DOHH2 (cell line): ENCODE results near the gene ZDHHC12.

Experiments
- EZH2phosphoT487 ChIP-seq: fragments of 200-600 bp; sonication (generic); IDR thresholded peaks from 2 replicates; pipeline ENCODE4 v1.6.1; 2017; ENCODE audit warnings: borderline replicate concordance, mild to moderate bottlenecking, antibody characterized with exemption, low read length, moderate library complexity, mixed read lengths
- TF ChIP-seq, protein P1 (sequence below): fragments of 200-600 bp; sonication (generic); IDR thresholded peaks from one replicate; pipeline ENCODE4 v1.5.1; 2014; ENCODE audit warnings: antibody characterized with exemption, mild to moderate bottlenecking, low read depth, low read length; ENCODE audit not compliant: poor library complexity, severe bottlenecking

DNA sequence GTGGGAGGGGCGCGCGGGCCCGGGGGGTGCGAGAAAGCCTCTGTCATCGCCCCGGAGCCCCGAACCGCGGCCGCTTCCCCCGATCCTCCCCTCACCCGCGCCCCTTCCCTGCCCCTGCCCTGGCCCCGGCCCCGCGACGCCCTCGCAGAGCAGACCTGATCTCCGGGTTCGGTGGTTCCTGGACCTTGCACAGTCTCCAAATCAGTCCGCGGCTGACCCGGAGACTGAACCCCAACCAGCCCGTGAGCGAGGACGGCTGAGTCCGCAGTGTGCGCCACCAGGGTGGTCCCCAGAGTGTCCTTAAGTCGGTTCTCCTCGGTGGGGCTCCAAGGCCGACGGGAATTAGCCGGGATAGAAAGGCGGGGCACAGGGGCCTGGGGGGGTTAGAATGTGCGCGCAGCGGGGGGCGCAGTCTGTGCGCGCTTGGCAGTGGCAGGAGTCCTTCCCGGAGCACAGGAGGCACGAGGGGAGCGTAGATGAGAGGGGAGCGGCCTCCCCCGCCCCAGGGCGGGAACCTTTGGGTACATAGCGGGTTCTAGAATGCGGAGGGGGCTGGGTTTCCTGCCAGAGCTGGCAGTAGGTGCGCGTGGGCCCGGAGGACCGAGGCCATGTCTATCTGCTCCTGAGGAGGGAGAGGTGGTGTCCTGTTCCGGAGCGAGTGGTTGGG lies 20.8 kb downstream of the ZDHHC12 start:
- TF ChIP-seq, protein P1, sequence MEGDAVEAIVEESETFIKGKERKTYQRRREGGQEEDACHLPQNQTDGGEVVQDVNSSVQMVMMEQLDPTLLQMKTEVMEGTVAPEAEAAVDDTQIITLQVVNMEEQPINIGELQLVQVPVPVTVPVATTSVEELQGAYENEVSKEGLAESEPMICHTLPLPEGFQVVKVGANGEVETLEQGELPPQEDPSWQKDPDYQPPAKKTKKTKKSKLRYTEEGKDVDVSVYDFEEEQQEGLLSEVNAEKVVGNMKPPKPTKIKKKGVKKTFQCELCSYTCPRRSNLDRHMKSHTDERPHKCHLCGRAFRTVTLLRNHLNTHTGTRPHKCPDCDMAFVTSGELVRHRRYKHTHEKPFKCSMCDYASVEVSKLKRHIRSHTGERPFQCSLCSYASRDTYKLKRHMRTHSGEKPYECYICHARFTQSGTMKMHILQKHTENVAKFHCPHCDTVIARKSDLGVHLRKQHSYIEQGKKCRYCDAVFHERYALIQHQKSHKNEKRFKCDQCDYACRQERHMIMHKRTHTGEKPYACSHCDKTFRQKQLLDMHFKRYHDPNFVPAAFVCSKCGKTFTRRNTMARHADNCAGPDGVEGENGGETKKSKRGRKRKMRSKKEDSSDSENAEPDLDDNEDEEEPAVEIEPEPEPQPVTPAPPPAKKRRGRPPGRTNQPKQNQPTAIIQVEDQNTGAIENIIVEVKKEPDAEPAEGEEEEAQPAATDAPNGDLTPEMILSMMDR: no peak
- TF ChIP-seq EZH2phosphoT487: no peak
